ENCODE results near the gene ARRDC1. TPM values are rescaled to one million over a fixed set of nuclear protein-coding genes. Genes with fewer than 3 reads are reported as not detected.

ARRDC1 gene
- total RNA-seq, 6 experiments from 2014 or later: 15.9 to 18.2 (median 17.1) TPM

DNA sequence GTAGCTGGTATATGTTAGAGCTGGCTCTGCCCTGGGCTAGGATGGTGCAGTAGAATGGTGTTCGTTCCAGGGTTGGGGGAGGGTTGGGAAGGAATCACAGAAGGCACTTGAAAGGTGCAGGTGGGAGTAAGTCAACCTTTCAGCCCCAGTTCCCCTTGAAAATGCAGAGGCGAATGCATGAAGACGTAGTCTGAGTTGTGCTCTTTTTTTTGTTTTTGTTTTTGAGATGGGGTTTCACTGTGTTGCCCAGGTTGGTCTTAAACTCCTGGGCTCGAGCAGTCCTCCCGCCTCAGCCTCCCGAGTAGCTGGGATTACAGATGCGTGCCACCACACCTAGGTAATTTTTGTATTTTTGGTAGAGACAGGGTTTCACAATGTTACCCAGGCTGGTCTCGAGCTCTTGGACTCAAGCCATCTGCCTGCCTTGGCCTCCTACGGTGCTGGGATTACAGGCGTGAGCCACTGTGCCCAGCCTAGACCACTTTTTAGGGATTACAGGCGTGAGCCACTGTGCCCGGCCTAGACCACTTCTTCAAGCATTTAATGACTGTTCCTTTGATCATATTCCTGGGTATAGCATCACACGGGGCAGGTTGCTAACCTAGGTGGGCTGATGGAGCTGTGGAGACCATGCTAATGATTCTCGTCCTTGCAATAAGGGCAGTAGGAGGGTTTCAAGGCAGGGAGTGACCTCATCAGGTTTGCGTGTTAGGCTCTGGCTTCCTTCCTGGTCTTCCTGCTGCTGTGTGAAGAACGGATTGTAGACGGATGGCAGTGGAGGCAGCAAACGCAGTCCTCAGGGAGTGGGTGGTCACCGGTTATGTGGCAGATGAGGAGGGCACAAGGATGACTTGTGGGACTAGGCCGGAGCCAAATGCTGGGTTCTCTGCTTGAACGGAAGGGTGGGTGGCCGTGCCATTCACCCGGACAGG, 27.0 kb downstream of the ARRDC1 start:
- H3K27ac Mint-ChIP-seq: no peak overlapping the region

DNA sequence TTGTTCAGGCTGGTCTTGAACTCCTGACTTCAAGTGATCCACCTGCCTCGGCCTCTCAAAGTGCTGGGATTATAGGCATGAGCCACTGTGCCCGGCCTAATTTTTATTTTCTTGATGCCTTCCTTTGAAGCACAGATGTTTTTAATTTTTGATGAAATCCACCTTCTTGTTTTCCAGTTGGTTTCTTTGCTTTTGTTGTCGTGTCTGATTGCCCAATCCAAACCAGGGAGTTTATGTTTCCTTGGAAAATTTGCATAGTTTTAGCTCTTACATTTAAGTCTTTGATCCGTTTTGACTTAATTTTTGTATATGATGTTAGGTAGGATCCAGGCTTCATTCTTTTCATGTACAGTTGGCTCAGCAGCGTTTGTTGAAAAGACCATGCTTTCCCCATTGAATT, 28.5 kb downstream of the ARRDC1 start:
- H3K27ac Mint-ChIP-seq: no peak overlapping the region
- H3K27me3 Mint-ChIP-seq (ENCODE audit: insufficient read depth): no peaks in the 10 kb centered on the region
- H3K9me3 Mint-ChIP-seq: no peaks in the 10 kb centered on the region
- peaks cover 21% of the 10 kb centered on the region for H3K4me1 Mint-ChIP-seq (ENCODE audit: low read depth)
- TF ChIP-seq, protein P1, sequence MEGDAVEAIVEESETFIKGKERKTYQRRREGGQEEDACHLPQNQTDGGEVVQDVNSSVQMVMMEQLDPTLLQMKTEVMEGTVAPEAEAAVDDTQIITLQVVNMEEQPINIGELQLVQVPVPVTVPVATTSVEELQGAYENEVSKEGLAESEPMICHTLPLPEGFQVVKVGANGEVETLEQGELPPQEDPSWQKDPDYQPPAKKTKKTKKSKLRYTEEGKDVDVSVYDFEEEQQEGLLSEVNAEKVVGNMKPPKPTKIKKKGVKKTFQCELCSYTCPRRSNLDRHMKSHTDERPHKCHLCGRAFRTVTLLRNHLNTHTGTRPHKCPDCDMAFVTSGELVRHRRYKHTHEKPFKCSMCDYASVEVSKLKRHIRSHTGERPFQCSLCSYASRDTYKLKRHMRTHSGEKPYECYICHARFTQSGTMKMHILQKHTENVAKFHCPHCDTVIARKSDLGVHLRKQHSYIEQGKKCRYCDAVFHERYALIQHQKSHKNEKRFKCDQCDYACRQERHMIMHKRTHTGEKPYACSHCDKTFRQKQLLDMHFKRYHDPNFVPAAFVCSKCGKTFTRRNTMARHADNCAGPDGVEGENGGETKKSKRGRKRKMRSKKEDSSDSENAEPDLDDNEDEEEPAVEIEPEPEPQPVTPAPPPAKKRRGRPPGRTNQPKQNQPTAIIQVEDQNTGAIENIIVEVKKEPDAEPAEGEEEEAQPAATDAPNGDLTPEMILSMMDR (IDR thresholded peaks at IDR 0.05): no peak
- DNase-seq: no peak
- H3K4me3 Mint-ChIP-seq: no peak overlapping the region
- H3K36me3 Mint-ChIP-seq (ENCODE audit: low read depth): no peaks in the 10 kb centered on the region; the same call in 1 of the 2 replicates

More for the DNA sequence above, 27.0 kb downstream of the ARRDC1 start:
- Mint-ChIP-seq H3K36me3 (ENCODE audit: low read depth) (no peaks in the 10 kb centered on the region; the same call in 1 of the 2 replicates), H3K4me1 (ENCODE audit: low read depth) (peaks cover 25% of the 10 kb centered on the region), H3K4me3 (no peak overlapping the region), H3K9me3 (no peaks in the 10 kb centered on the region), H3K27me3 (ENCODE audit: insufficient read depth) (no peaks in the 10 kb centered on the region)
- TF ChIP-seq, protein P1 (IDR thresholded peaks at IDR 0.05): no peak
- DNase-seq: no peak

DNA sequence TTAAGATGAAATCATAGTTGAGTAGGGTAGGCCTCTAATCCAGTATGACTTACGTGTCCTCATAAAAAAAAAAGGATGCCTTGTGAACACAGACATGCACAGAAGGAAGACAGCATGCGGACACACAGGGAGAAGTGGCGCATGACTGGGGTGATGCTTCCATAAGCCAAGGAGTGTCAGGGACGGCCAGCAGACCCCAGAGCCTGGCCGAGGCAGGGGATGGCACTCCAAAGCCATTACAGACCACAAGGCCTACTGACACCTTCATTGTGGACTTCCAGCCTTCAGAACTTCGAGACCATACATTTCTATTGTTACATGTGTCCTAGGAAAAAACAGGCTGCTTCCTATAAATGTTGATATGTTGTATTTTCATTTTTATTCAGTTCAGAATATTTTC, 33.2 kb downstream of the ARRDC1 start:
- H3K4me1 Mint-ChIP-seq (ENCODE audit: low read depth): peaks cover 14% of the 10 kb centered on the region
- H3K4me3 Mint-ChIP-seq: peak overlapping the region; percentile 57; the same call in 1 of the 2 replicates
- H3K36me3 Mint-ChIP-seq (ENCODE audit: low read depth): peaks cover 10% of the 10 kb centered on the region
- H3K27me3 Mint-ChIP-seq (ENCODE audit: insufficient read depth): no peaks in the 10 kb centered on the region; the same call in 1 of the 2 replicates
- no peak overlapping the region for H3K27ac Mint-ChIP-seq
- TF ChIP-seq, protein P1 (IDR thresholded peaks at IDR 0.05): no peak
- DNase-seq: no peak
- no peaks in the 10 kb centered on the region for H3K9me3 Mint-ChIP-seq

DNA sequence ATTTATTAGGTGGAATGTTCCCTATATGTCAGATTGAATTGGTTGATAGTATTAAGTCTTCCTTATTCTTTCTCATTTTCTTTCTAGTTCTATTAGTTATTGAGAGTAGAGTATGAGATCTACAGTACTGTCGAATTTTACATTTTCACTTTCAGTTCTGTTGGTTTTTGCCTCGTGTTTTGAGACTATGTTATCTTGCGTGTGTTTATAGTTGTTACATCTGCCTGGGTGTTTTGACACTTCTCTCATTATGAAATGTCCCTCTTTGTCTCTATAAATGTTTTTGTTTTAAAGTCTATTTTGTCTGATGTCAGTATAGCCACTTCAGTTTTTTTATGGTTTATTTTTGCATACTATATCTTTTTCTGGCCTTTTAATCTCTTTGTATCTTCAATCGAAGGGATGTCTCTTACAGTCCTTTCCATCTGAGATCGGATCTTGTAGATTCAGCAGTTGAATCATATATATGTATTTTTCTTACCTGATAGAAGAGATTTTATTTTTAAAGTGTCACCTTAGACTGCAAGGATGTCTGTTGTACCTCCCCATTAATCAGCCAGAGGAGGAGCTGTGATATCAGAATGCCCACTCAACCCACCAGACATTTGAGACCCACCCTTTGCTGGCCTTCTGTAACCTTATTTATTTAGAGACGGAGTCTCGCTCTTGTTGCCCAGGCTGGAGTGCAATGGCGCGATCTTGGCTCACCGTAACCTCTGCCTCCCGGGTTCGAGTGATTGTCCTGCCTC, 34.0 kb downstream of the ARRDC1 start:
- Mint-ChIP-seq H3K4me3 (peak overlapping the region; percentile 57), H3K4me1 (ENCODE audit: low read depth) (peaks cover 14% of the 10 kb centered on the region), H3K27ac (peak overlapping the region; percentile 12; the same call in 1 of the 2 replicates), H3K9me3 (no peaks in the 10 kb centered on the region), H3K27me3 (ENCODE audit: insufficient read depth) (no peaks in the 10 kb centered on the region; the same call in 1 of the 2 replicates), H3K36me3 (ENCODE audit: low read depth) (peaks cover 13% of the 10 kb centered on the region)
- DNase-seq: no peak
- TF ChIP-seq, protein P1 (IDR thresholded peaks at IDR 0.05): no peak

DNA sequence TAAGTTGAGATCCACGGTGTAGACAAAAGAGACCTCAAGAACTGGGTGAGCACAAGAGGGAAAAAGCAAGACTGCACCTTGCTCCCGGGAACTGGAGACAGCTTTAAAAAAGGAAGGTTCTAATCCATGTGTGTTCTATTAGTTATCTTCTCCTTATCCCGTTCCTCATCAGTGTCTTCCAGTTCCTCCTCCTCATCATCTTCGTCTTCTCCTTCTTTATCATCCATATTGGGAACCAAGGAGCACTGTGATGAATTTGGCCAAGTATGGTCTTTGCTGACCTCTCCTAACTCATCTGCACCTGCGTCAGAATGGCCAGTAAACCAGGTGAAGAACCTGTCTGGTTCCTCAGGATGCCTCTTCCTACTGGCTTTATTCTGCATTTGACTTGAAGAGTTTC, 35.4 kb downstream of the ARRDC1 start:
- peaks cover 14% of the 10 kb centered on the region for H3K4me1 Mint-ChIP-seq (ENCODE audit: low read depth)
- H3K36me3 Mint-ChIP-seq (ENCODE audit: low read depth): peaks cover 13% of the 10 kb centered on the region

More for the DNA sequence above, 35.4 kb downstream of the ARRDC1 start:
- Mint-ChIP-seq H3K4me3 (no peak overlapping the region), H3K27me3 (ENCODE audit: insufficient read depth) (no peaks in the 10 kb centered on the region; the same call in 1 of the 2 replicates), H3K27ac (no peak overlapping the region), H3K9me3 (no peaks in the 10 kb centered on the region)
- TF ChIP-seq, protein P1 (IDR thresholded peaks at IDR 0.05): no peak
- no peak for DNase-seq

Data from HFFc6 (cell line).